H9 (cell line): ENCODE measurements around the gene C13orf42. TPM values are rescaled to one million over a fixed set of nuclear protein-coding genes. Genes with fewer than 3 reads are reported as not detected.

Source experiments
- DNase-seq: peaks from one replicate; pipeline ENCODE4 v3.0.0-alpha.2; 2017
- H2AFZ ChIP-seq: one replicate; pipeline ENCODE4 v1.6.1; 2013; ENCODE audit warnings: mild to moderate bottlenecking, low read length, control low read depth, moderate library complexity
- H2AK5ac ChIP-seq: 2 replicates; pipeline ENCODE4 v1.6.1; 2013; ENCODE audit warnings: low read length, control low read depth, mixed read lengths; ENCODE audit not compliant: insufficient read length
- H2BK120ac ChIP-seq: one replicate; pipeline ENCODE4 v1.6.1; 2013; ENCODE audit warnings: low read depth, mild to moderate bottlenecking, low read length, control low read depth, inconsistent platforms; ENCODE audit not compliant: poor library complexity, severe bottlenecking
- H2BK12ac ChIP-seq: 2 replicates; pipeline ENCODE4 v1.6.1; 2013; ENCODE audit warnings: low read length, control low read depth, mixed read lengths, low read depth; ENCODE audit not compliant: insufficient read length
- H2BK15ac ChIP-seq: 2 replicates; pipeline ENCODE4 v1.6.1; 2013; ENCODE audit warnings: low read depth, low read length, control low read depth
- H2BK20ac ChIP-seq: one replicate; pipeline ENCODE4 v1.6.1; 2013; ENCODE audit warnings: low read depth, mild to moderate bottlenecking, low read length, control low read depth, inconsistent platforms; ENCODE audit not compliant: poor library complexity, severe bottlenecking
- H2BK5ac ChIP-seq: 2 replicates; pipeline ENCODE4 v1.6.1; 2013; ENCODE audit warnings: low read length, control low read depth, mixed read lengths; ENCODE audit not compliant: insufficient read length
- H3K14ac ChIP-seq: 2 replicates; pipeline ENCODE4 v1.6.1; 2013; ENCODE audit warnings: low read length, control low read depth; ENCODE audit not compliant: insufficient read depth
- H3K18ac ChIP-seq: 2 replicates; pipeline ENCODE4 v1.6.1; 2013; ENCODE audit warnings: low read depth, mild to moderate bottlenecking, mixed read lengths, low read length, control low read depth; ENCODE audit not compliant: insufficient read length
- H3K23ac ChIP-seq: 2 replicates; pipeline ENCODE4 v1.6.1; 2013; ENCODE audit warnings: low read length, control low read depth, mixed read lengths, low read depth; ENCODE audit not compliant: insufficient read length
- H3K23me2 ChIP-seq: 2 replicates; pipeline ENCODE4 v1.6.1; 2013; ENCODE audit warnings: low read depth, mild to moderate bottlenecking, mixed read lengths, low read length, control low read depth; ENCODE audit not compliant: insufficient read length, poor library complexity, severe bottlenecking
- H3K27ac ChIP-seq: 2 replicates; pipeline ENCODE4 v1.5.1; 2013; ENCODE audit warnings: low read length, control low read depth, mixed read lengths, low read depth; ENCODE audit not compliant: insufficient read length
- H3K27me3 ChIP-seq: 2 replicates; pipeline ENCODE4 v1.6.1; 2013; ENCODE audit warnings: low read length, control low read depth, inconsistent platforms; ENCODE audit not compliant: insufficient read depth
- H3K4ac ChIP-seq: 2 replicates; pipeline ENCODE4 v1.6.1; 2013; ENCODE audit warnings: low read depth, mild to moderate bottlenecking, control low read depth, inconsistent platforms, low read length, moderate library complexity
- H3K4me1 ChIP-seq: 2 replicates; pipeline ENCODE4 v1.6.1; 2013; ENCODE audit warnings: low read length, control low read depth, inconsistent platforms; ENCODE audit not compliant: insufficient read depth
- H3K4me2 ChIP-seq: 2 replicates; pipeline ENCODE4 v1.6.1; 2013; ENCODE audit warnings: low read length, control low read depth, mixed read lengths; ENCODE audit not compliant: insufficient read length, insufficient read depth
- H3K56ac ChIP-seq: 2 replicates; pipeline ENCODE4 v1.6.1; 2013; ENCODE audit warnings: low read depth, mild to moderate bottlenecking, mixed read lengths, low read length, control low read depth; ENCODE audit not compliant: insufficient read length
- H3K79me1 ChIP-seq: 2 replicates; pipeline ENCODE4 v1.6.1; 2013; ENCODE audit warnings: low read depth, mild to moderate bottlenecking, moderate library complexity, low read length, control low read depth, inconsistent platforms; ENCODE audit not compliant: insufficient read depth, poor library complexity, severe bottlenecking
- H3K79me2 ChIP-seq: 2 replicates; pipeline ENCODE4 v1.6.1; 2013; ENCODE audit warnings: low read length, control low read depth, inconsistent platforms; ENCODE audit not compliant: insufficient read depth
- H3K9ac ChIP-seq: 2 replicates; pipeline ENCODE4 v1.6.1; 2013; ENCODE audit warnings: low read length, control low read depth, mixed read lengths; ENCODE audit not compliant: insufficient read length; ENCODE audit errors: extremely low read depth
- H3K9me3 ChIP-seq: one replicate; pipeline ENCODE4 v1.6.1; 2013; ENCODE audit warnings: low read depth, low read length, inconsistent platforms; ENCODE audit not compliant: control insufficient read depth
- H3T11ph ChIP-seq: one replicate; pipeline ENCODE4 v1.6.1; 2013; ENCODE audit warnings: mild to moderate bottlenecking, low read length, control low read depth, inconsistent platforms
- H4K20me1 ChIP-seq: one replicate; pipeline ENCODE4 v1.6.1; 2013; ENCODE audit not compliant: control insufficient read depth, insufficient read length, insufficient read depth
- H4K5ac ChIP-seq: 2 replicates; pipeline ENCODE4 v1.6.1; 2013; ENCODE audit warnings: low read depth, mild to moderate bottlenecking, mixed read lengths, low read length, control low read depth; ENCODE audit not compliant: insufficient read length
- H4K8ac ChIP-seq: replicated peaks from 2 replicates; pipeline ENCODE4 v1.6.1; 2013; ENCODE audit warnings: low read length, control low read depth, mixed read lengths, low read depth; ENCODE audit not compliant: insufficient read length
- H4K91ac ChIP-seq: 2 replicates; pipeline ENCODE4 v1.6.1; 2013; ENCODE audit warnings: low read depth, mild to moderate bottlenecking, moderate library complexity, mixed read lengths, low read length, control low read depth; ENCODE audit not compliant: insufficient read length
- H3K27ac Mint-ChIP-seq, 3 experiments: 2 replicates in 2 of 3; 3 replicates in 1 of 3; pipeline ENCODE4 v1.8.0; 2020 to 2021; ENCODE audit warnings: mixed read lengths in 3 of 3, mild to moderate bottlenecking in 1 of 3, moderate library complexity in 1 of 3
- H3K27me3 Mint-ChIP-seq: 2 replicates; pipeline ENCODE4 v1.8.0; 2021; ENCODE audit warnings: low read depth, mild to moderate bottlenecking, moderate library complexity, mixed read lengths
- H3K36me3 Mint-ChIP-seq, 3 experiments: 2 replicates in 2 of 3; 3 replicates in 1 of 3; pipeline ENCODE4 v1.8.0; 2020 to 2021; ENCODE audit warnings: low read depth in 3 of 3, mixed read lengths in 3 of 3; ENCODE audit not compliant: insufficient read depth in 1 of 3
- H3K4me1 Mint-ChIP-seq, 2 experiments: 2 replicates each; pipeline ENCODE4 v1.8.0; 2020; ENCODE audit warnings: mixed read lengths in 2 of 2
- H3K4me3 Mint-ChIP-seq, 2 experiments: 2 replicates in 1 of 2; 3 replicates in 1 of 2; pipeline ENCODE4 v1.8.0; 2020 to 2021; ENCODE audit warnings: mild to moderate bottlenecking in 2 of 2, mixed read lengths in 2 of 2, moderate library complexity in 1 of 2
- H3K9me3 Mint-ChIP-seq, 2 experiments: 2 replicates in 1 of 2; 3 replicates in 1 of 2; pipeline ENCODE4 v1.8.0; 2020; ENCODE audit warnings: mild to moderate bottlenecking in 2 of 2, mixed read lengths in 2 of 2, moderate library complexity in 1 of 2
- WGBS: extraction: QIAGEN DNeasy Blood & Tissue Kit; methylation state at CpG from one replicate; pipeline ENCODE4 v1.1.7; 2013; ENCODE audit warnings: missing lambda C conversion rate, low lambda C conversion rate, mixed read lengths; ENCODE audit not compliant: insufficient read length; ENCODE audit errors: extremely low coverage; 5-methylcytosine and 5-hydroxymethylcytosine counted together
- total RNA-seq: library from RNA; stranded (reverse); gene quantifications from 2 replicates; pipeline ENCODE4 v1.2.1, GENCODE V29; 2021
- TF ChIP-seq, protein P1 (sequence below): fragments of 200-600 bp; sonication (generic); conservative IDR thresholded peaks from 3 replicates; pipeline ENCODE4 v1.8.0; 2021; ENCODE audit warnings: antibody characterized with exemption, mild to moderate bottlenecking

The C13orf42 gene
- total RNA-seq, 1 experiment from 2014 or later: 16.5 TPM

DNA sequence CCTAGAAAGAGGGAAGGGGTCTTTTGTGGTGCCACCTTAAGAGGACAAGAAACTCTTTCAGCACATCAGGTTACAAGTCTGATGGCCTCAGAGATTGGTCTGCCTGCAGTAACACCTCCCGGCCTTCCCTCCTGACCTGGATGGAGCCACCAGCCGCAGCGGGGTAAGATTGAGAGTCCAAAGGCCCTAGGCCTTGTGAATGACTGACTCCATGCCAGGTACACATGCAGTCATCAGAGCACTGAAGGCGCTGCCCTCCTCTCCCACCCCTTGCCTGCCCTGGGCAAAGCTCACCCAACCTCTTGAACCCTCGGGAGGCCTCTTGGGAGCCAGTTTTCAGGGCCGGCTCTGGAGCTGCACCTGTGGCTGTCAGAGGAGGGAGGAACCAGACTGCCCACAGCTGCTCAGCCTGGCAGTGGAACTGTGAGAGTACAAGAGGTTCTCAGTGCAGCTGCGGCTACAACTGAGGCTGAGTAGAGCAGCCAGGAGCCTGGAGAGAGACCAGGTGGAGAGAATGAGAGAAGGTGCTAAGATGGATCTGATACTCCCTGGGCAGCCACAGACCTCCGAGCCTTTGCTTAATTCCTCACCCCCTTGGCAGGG, 23.8 kb upstream of the C13orf42 start:
- H4K5ac ChIP-seq: no peak overlapping the region
- no peak overlapping the region for H4K8ac ChIP-seq
- H2BK15ac ChIP-seq: no peak overlapping the region
- no peak overlapping the region for H3K23ac ChIP-seq
- WGBS: no CpG with 5 or more reads among the region's 8 CpGs
- H3K79me2 ChIP-seq: no peaks in the 10 kb centered on the region
- H3K4me1 ChIP-seq: no peaks in the 10 kb centered on the region
- peak overlapping the region; percentile 27 for H2BK20ac ChIP-seq
- no peak overlapping the region for H2BK120ac ChIP-seq
- no peak overlapping the region for H3K18ac ChIP-seq
- no peak overlapping the region for H3K27ac ChIP-seq
- peaks cover 67 to 69% (median 69%) of the 10 kb centered on the region in 3 experiments for H3K36me3 Mint-ChIP-seq
- no peak for DNase-seq
- H3K79me1 ChIP-seq: no peaks in the 10 kb centered on the region
- H3K9me3 Mint-ChIP-seq: peaks cover 30 to 44% of the 10 kb centered on the region in 2 experiments
- no peaks in the 10 kb centered on the region; the same call in 1 of the 2 replicates for H3K27me3 Mint-ChIP-seq
- H4K20me1 ChIP-seq: no peaks in the 10 kb centered on the region
- no peak overlapping the region for H3K4me3 Mint-ChIP-seq
- H3K23me2 ChIP-seq: no peaks in the 10 kb centered on the region
- no peak overlapping the region for H3K27ac Mint-ChIP-seq
- H2BK5ac ChIP-seq: no peak overlapping the region
- no peak overlapping the region for H3T11ph ChIP-seq
- H3K9me3 ChIP-seq: peaks cover 16% of the 10 kb centered on the region
- H3K4me2 ChIP-seq: no peak overlapping the region
- H2BK12ac ChIP-seq: no peak overlapping the region
- no peak overlapping the region for H2AFZ ChIP-seq
- H3K9ac ChIP-seq: no peak overlapping the region
- peak overlapping the region; percentile 67 for H2AK5ac ChIP-seq
- H3K27me3 ChIP-seq: no peaks in the 10 kb centered on the region
- H4K91ac ChIP-seq: no peak overlapping the region
- no peak overlapping the region for H3K4ac ChIP-seq
- no peak overlapping the region for H3K56ac ChIP-seq
- TF ChIP-seq, protein P1, sequence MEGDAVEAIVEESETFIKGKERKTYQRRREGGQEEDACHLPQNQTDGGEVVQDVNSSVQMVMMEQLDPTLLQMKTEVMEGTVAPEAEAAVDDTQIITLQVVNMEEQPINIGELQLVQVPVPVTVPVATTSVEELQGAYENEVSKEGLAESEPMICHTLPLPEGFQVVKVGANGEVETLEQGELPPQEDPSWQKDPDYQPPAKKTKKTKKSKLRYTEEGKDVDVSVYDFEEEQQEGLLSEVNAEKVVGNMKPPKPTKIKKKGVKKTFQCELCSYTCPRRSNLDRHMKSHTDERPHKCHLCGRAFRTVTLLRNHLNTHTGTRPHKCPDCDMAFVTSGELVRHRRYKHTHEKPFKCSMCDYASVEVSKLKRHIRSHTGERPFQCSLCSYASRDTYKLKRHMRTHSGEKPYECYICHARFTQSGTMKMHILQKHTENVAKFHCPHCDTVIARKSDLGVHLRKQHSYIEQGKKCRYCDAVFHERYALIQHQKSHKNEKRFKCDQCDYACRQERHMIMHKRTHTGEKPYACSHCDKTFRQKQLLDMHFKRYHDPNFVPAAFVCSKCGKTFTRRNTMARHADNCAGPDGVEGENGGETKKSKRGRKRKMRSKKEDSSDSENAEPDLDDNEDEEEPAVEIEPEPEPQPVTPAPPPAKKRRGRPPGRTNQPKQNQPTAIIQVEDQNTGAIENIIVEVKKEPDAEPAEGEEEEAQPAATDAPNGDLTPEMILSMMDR: no peak
- no peak overlapping the region; the same call in 1 of the 2 replicates for H3K14ac ChIP-seq
- peaks cover 5 to 13% of the 10 kb centered on the region in 2 experiments; a peak in 3 of 4 replicates for H3K4me1 Mint-ChIP-seq
